Astrocyte (in vitro differentiated cells and primary cell): ENCODE data around the gene AKAP13. TPM values are rescaled to one million over a fixed set of nuclear protein-coding genes. Genes with fewer than 3 reads are reported as not detected.
A peak's percentile ranks its signal among the peaks of the same experiment; 100 is the strongest.

Experiments
- DNase-seq: peaks from one replicate; pipeline ENCODE4 v3.0.0-alpha.2; 2010; ENCODE audit warnings: low read depth
- FAIRE-seq: peaks from 2 replicates; lab custom pipeline; 2011; peaks lifted over from hg19 to GRCh38; lab: Jason Lieb, UNC
- H2AFZ ChIP-seq: 2 replicates; pipeline ENCODE4 v1.6.0; 2012; ENCODE audit warnings: low read depth, low read length, inconsistent platforms
- H3K27ac ChIP-seq: 2 replicates; pipeline ENCODE4 v1.5.1; 2011; ENCODE audit warnings: low read depth, low read length, inconsistent platforms
- H3K27me3 ChIP-seq: 2 replicates; pipeline ENCODE4 v1.6.0; 2011; ENCODE audit warnings: low read length, inconsistent platforms; ENCODE audit not compliant: insufficient read depth
- H3K36me3 ChIP-seq: 2 replicates; pipeline ENCODE4 v1.5.1; 2011; ENCODE audit warnings: low read length, inconsistent platforms; ENCODE audit not compliant: insufficient read depth
- H3K4me1 ChIP-seq: 2 replicates; pipeline ENCODE4 v1.5.1; 2011; ENCODE audit warnings: low read length, inconsistent platforms; ENCODE audit not compliant: insufficient read depth
- H3K4me2 ChIP-seq: 2 replicates; pipeline ENCODE4 v1.6.0; 2012; ENCODE audit warnings: low read length, inconsistent platforms
- H3K4me3 ChIP-seq: 2 replicates; pipeline ENCODE4 v1.5.1; 2011; ENCODE audit warnings: low read depth, mild to moderate bottlenecking, low read length, inconsistent platforms; ENCODE audit not compliant: insufficient read depth
- H3K79me2 ChIP-seq: 2 replicates; pipeline ENCODE4 v1.6.0; 2012; ENCODE audit warnings: mild to moderate bottlenecking, low read length, inconsistent platforms; ENCODE audit not compliant: insufficient read depth
- H3K9ac ChIP-seq: 2 replicates; pipeline ENCODE4 v1.6.0; 2012; ENCODE audit warnings: mild to moderate bottlenecking, low read length, inconsistent platforms
- H3K9me3 ChIP-seq: 2 replicates; pipeline ENCODE4 v1.5.1; 2012; ENCODE audit warnings: low read depth, mild to moderate bottlenecking, low read length, inconsistent platforms; ENCODE audit not compliant: insufficient read depth
- H4K20me1 ChIP-seq: 2 replicates; pipeline ENCODE4 v1.6.0; 2012; ENCODE audit warnings: low read length, inconsistent platforms; ENCODE audit not compliant: insufficient read depth
- H3K27ac Mint-ChIP-seq: one replicate; pipeline ENCODE4 v1.8.0; 2021; ENCODE audit warnings: mild to moderate bottlenecking, mixed read lengths; ENCODE audit not compliant: unreplicated experiment
- H3K27me3 Mint-ChIP-seq: one replicate; pipeline ENCODE4 v1.8.0; 2021; ENCODE audit warnings: low read depth, mixed read lengths; ENCODE audit not compliant: unreplicated experiment
- H3K36me3 Mint-ChIP-seq: one replicate; pipeline ENCODE4 v1.8.0; 2021; ENCODE audit warnings: low read depth, mixed read lengths; ENCODE audit not compliant: unreplicated experiment
- H3K4me1 Mint-ChIP-seq: one replicate; pipeline ENCODE4 v1.8.0; 2021; ENCODE audit warnings: low read depth, mixed read lengths; ENCODE audit not compliant: unreplicated experiment
- H3K4me3 Mint-ChIP-seq: one replicate; pipeline ENCODE4 v1.8.0; 2021; ENCODE audit warnings: mild to moderate bottlenecking, moderate library complexity, mixed read lengths; ENCODE audit not compliant: unreplicated experiment
- H3K9me3 Mint-ChIP-seq: one replicate; pipeline ENCODE4 v1.8.0; 2021; ENCODE audit warnings: mild to moderate bottlenecking, mixed read lengths; ENCODE audit not compliant: unreplicated experiment
- EZH2 ChIP-seq: IDR thresholded peaks from 2 replicates; pipeline ENCODE4 v1.6.1; 2012; ENCODE audit warnings: mild to moderate bottlenecking, low read length, inconsistent platforms; ENCODE audit not compliant: insufficient read depth
- total RNA-seq: library from RNA; stranded (reverse); gene quantifications from 2 replicates; pipeline ENCODE4 v1.2.1, GENCODE V29; 2021
- TF ChIP-seq, protein P1 (sequence below): IDR thresholded peaks from 2 replicates; pipeline ENCODE4 v1.5.1; 2011; ENCODE audit warnings: low read depth, mild to moderate bottlenecking, inconsistent platforms, low read length, moderate library complexity; ENCODE audit not compliant: insufficient read depth

AKAP13 gene
- total RNA-seq, 1 donor from 2014 or later: 98.2 TPM

- TF ChIP-seq, protein P1, sequence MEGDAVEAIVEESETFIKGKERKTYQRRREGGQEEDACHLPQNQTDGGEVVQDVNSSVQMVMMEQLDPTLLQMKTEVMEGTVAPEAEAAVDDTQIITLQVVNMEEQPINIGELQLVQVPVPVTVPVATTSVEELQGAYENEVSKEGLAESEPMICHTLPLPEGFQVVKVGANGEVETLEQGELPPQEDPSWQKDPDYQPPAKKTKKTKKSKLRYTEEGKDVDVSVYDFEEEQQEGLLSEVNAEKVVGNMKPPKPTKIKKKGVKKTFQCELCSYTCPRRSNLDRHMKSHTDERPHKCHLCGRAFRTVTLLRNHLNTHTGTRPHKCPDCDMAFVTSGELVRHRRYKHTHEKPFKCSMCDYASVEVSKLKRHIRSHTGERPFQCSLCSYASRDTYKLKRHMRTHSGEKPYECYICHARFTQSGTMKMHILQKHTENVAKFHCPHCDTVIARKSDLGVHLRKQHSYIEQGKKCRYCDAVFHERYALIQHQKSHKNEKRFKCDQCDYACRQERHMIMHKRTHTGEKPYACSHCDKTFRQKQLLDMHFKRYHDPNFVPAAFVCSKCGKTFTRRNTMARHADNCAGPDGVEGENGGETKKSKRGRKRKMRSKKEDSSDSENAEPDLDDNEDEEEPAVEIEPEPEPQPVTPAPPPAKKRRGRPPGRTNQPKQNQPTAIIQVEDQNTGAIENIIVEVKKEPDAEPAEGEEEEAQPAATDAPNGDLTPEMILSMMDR: no peak
- TF ChIP-seq EZH2: no peak
- Mint-ChIP-seq H3K4me3 (no peak overlapping the region), H3K27ac (no peak overlapping the region), H3K4me1 (peaks cover 27% of the 10 kb centered on the region), H3K36me3 (peaks cover 24% of the 10 kb centered on the region), H3K27me3 (no peaks in the 10 kb centered on the region), H3K9me3 (no peaks in the 10 kb centered on the region)
- H3K4me1 ChIP-seq: peaks cover 21% of the 10 kb centered on the region
- H3K36me3 ChIP-seq: peaks cover 7% of the 10 kb centered on the region
- no peak overlapping the region for H2AFZ ChIP-seq
- FAIRE-seq (no peak), DNase-seq (peak; percentile 35)
- H3K9ac ChIP-seq: no peak overlapping the region
- H3K4me2 ChIP-seq: no peak overlapping the region
- H3K9me3 ChIP-seq: no peaks in the 10 kb centered on the region
- no peaks in the 10 kb centered on the region for H3K27me3 ChIP-seq
- no peak overlapping the region for H3K27ac ChIP-seq
- H4K20me1 ChIP-seq: peaks cover 2% of the 10 kb centered on the region
- H3K79me2 ChIP-seq: no peaks in the 10 kb centered on the region
- no peak overlapping the region for H3K4me3 ChIP-seq
Observed at GRCh38 chr15:85711580-85712192, 331.3 kb downstream of the AKAP13 start.

GRCh38 chr15:85716261-85716660, 335.9 kb downstream of the AKAP13 start:
- H4K20me1 ChIP-seq: no peaks in the 10 kb centered on the region
- H2AFZ ChIP-seq: no peak overlapping the region
- no peaks in the 10 kb centered on the region for H3K4me1 ChIP-seq
- Mint-ChIP-seq H3K36me3 (peaks cover 26% of the 10 kb centered on the region), H3K4me3 (no peak overlapping the region), H3K4me1 (peaks cover 9% of the 10 kb centered on the region), H3K27me3 (no peaks in the 10 kb centered on the region), H3K9me3 (no peaks in the 10 kb centered on the region), H3K27ac (no peak overlapping the region)
- no peaks in the 10 kb centered on the region for H3K27me3 ChIP-seq
- no peak for DNase-seq
- TF ChIP-seq EZH2: no peak
- TF ChIP-seq, protein P1: no peak
- H3K4me2 ChIP-seq: no peak overlapping the region
- H3K9me3 ChIP-seq: no peaks in the 10 kb centered on the region
- no peaks in the 10 kb centered on the region for H3K79me2 ChIP-seq
- no peak overlapping the region for H3K27ac ChIP-seq
- H3K4me3 ChIP-seq: no peak overlapping the region
- FAIRE-seq: no peak
- H3K9ac ChIP-seq: no peak overlapping the region
- H3K36me3 ChIP-seq: peaks cover 35% of the 10 kb centered on the region

DNA sequence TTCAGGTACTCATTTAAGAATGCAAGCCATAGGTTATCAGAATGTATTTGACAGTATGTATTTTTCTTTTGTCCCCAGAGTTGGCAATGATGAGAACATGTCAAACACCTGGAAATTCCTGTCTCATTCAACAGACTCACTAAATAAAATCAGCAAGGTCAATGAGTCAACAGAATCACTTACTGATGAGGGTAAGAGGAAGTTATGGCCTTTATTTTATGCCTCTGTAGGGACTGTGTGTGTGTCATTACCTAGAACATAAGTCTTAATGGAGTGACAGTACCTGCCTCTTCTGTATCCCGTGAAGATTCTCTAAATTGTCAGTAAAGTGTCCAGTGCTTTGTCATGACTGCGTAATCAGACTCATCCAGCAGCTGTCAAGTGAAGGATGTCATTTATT, 336.8 kb downstream of the AKAP13 start:
- no peak overlapping the region for H3K4me2 ChIP-seq
- no peaks in the 10 kb centered on the region for H3K27me3 Mint-ChIP-seq
- no peaks in the 10 kb centered on the region for H3K4me1 ChIP-seq
- TF ChIP-seq, protein P1: no peak
- TF ChIP-seq EZH2: no peak
- no peaks in the 10 kb centered on the region for H3K9me3 Mint-ChIP-seq
- FAIRE-seq (peak; percentile 45), DNase-seq (no peak)
- no peak overlapping the region for H3K4me3 ChIP-seq
- H2AFZ ChIP-seq: no peak overlapping the region
- no peak overlapping the region for H3K27ac Mint-ChIP-seq
- H3K79me2 ChIP-seq: no peaks in the 10 kb centered on the region
- H3K4me3 Mint-ChIP-seq: no peak overlapping the region
- H4K20me1 ChIP-seq: no peaks in the 10 kb centered on the region
- no peak overlapping the region for H3K27ac ChIP-seq
- no peaks in the 10 kb centered on the region for H3K27me3 ChIP-seq
- H3K9me3 ChIP-seq: no peaks in the 10 kb centered on the region
- H3K36me3 Mint-ChIP-seq: peaks cover 26% of the 10 kb centered on the region
- H3K9ac ChIP-seq: no peak overlapping the region
- peaks cover 6% of the 10 kb centered on the region for H3K4me1 Mint-ChIP-seq
- H3K36me3 ChIP-seq: peaks cover 42% of the 10 kb centered on the region
